SK-N-SH (cell line): Measurements from ENCODE around the gene GUCY1A2. TPM values are rescaled to one million over a fixed set of nuclear protein-coding genes. Genes with fewer than 3 reads are reported as not detected.

Experiments
- CTCF ChIA-PET: fragments of 300-600, 350-600 bp; formaldehyde crosslinking; extraction: SDS; loops from one replicate; lab custom pipeline; 2021; lab: Yijun Ruan, JAX
- POLR2A ChIA-PET: fragments of 350-600 bp; sonication (Branson Sonifier 250); formaldehyde crosslinking; extraction: SDS; loops from one replicate; lab custom pipeline; 2020; ENCODE audit warnings: antibody characterized with exemption, inconsistent platforms; lab: Yijun Ruan, JAX
- DNase-seq: peaks from one replicate; pipeline ENCODE4 v3.0.0; 2012
- H2AFZ ChIP-seq: fragments of 200-600 bp; sonication (generic); 2 replicates; pipeline ENCODE4 v1.8.1; 2016; ENCODE audit warnings: antibody characterized with exemption, mild to moderate bottlenecking, low read depth
- H3F3A ChIP-seq: fragments of 200-600 bp; sonication (generic); replicated peaks from 2 replicates; pipeline ENCODE3; 2016; ENCODE audit warnings: antibody characterized with exemption, mild to moderate bottlenecking; ENCODE audit not compliant: insufficient read depth
- H3K27ac ChIP-seq, 2 experiments: fragments of 200-500 bp in 1 of 2; fragments of 200-600 bp in 1 of 2; sonication (Bioruptor generic) in 1 of 2; sonication (generic), shearing (Covaris generic) in 1 of 2; 2 replicates each; pipeline versions ENCODE4 v1.5.1 to v1.6.1; 2014 to 2016; ENCODE audit warnings: low read depth in 2 of 2, inconsistent platforms in 1 of 2, low read length in 1 of 2, mild to moderate bottlenecking in 1 of 2, mixed read lengths in 1 of 2
- H3K27me3 ChIP-seq: fragments of 200-600 bp; sonication (generic), shearing (Covaris generic); 2 replicates; pipeline ENCODE4 v1.6.1; 2016; ENCODE audit warnings: mixed run types; ENCODE audit not compliant: insufficient read depth
- H3K36me3 ChIP-seq, 2 experiments: fragments of 200-500 bp in 1 of 2; fragments of 200-600 bp in 1 of 2; sonication (Bioruptor generic) in 1 of 2; sonication (generic) in 1 of 2; replicated peaks in 1 of 2; 2 replicates each; pipeline versions ENCODE3 to v1.5.1; 2014 to 2016; ENCODE audit warnings: low read length in 1 of 2, mild to moderate bottlenecking in 1 of 2; ENCODE audit not compliant: insufficient read depth in 2 of 2, control insufficient read depth in 1 of 2
- H3K4me1 ChIP-seq, 2 experiments: fragments of 200-500 bp in 1 of 2; fragments of 200-600 bp in 1 of 2; sonication (Bioruptor generic) in 1 of 2; sonication (generic), shearing (Covaris generic) in 1 of 2; 2 replicates each; pipeline versions ENCODE4 v1.5.1 to v1.6.1; 2014 to 2016; ENCODE audit warnings: low read depth in 1 of 2, low read length in 1 of 2, mixed run types in 1 of 2; ENCODE audit not compliant: insufficient read depth in 2 of 2, control insufficient read depth in 1 of 2
- H3K4me2 ChIP-seq: fragments of 200-600 bp; sonication (generic), shearing (Covaris generic); 2 replicates; pipeline ENCODE4 v1.6.1; 2017; ENCODE audit warnings: mixed run types
- H3K4me3 ChIP-seq, 2 experiments: fragments of 200-500 bp in 1 of 2; fragments of 200-600 bp in 1 of 2; sonication (Bioruptor generic) in 1 of 2; sonication (generic), shearing (Covaris generic) in 1 of 2; 2 replicates each; pipeline versions ENCODE4 v1.5.1 to v1.8.1; 2014 to 2016; ENCODE audit warnings: low read depth in 2 of 2, inconsistent platforms in 1 of 2, low read length in 1 of 2, mild to moderate bottlenecking in 1 of 2, mixed read lengths in 1 of 2, moderate library complexity in 1 of 2
- H3K79me2 ChIP-seq: fragments of 200-600 bp; sonication (generic); 2 replicates; pipeline ENCODE4 v1.8.1; 2017; ENCODE audit warnings: mild to moderate bottlenecking; ENCODE audit not compliant: insufficient read depth
- H3K9ac ChIP-seq: fragments of 200-600 bp; sonication (generic); 2 replicates; pipeline ENCODE4 v1.6.1; 2017; ENCODE audit warnings: mixed run types
- H3K9me2 ChIP-seq: fragments of 200-600 bp; sonication (generic); 2 replicates; pipeline ENCODE4 v1.6.1; 2017; ENCODE audit warnings: mixed run types
- H3K9me3 ChIP-seq: fragments of 200-600 bp; sonication (generic); 2 replicates; pipeline ENCODE4 v1.6.1; 2017; ENCODE audit warnings: mixed run types, mild to moderate bottlenecking, moderate library complexity
- H4K20me1 ChIP-seq: fragments of 200-600 bp; sonication (generic); 2 replicates; pipeline ENCODE4 v1.6.1; 2017; ENCODE audit warnings: mild to moderate bottlenecking, mixed run types; ENCODE audit not compliant: insufficient read depth
- CTCF ChIP-seq: fragments of 200-600 bp; sonication (generic); IDR thresholded peaks from 2 replicates; pipeline ENCODE4 v1.6.1; 2017; ENCODE audit warnings: antibody characterized with exemption, mild to moderate bottlenecking, moderate library complexity
- EP300 ChIP-seq, 2 experiments: IDR thresholded peaks; 2 replicates each; pipeline versions ENCODE4 v1.4.0 to v1.6.1; 2012; ENCODE audit warnings: borderline replicate concordance in 1 of 2, low read depth in 1 of 2, low read length in 1 of 2
- EZH2phosphoT487 ChIP-seq: fragments of 200-600 bp; sonication (generic); IDR thresholded peaks from 2 replicates; pipeline ENCODE4 v1.6.1; 2017; ENCODE audit warnings: low read depth, mixed run types, mild to moderate bottlenecking, antibody characterized with exemption, moderate library complexity, borderline replicate concordance
- FOSL2 ChIP-seq: IDR thresholded peaks from 2 replicates; pipeline ENCODE4 v1.4.0; 2012; ENCODE audit warnings: low read depth, mild to moderate bottlenecking, moderate library complexity, borderline replicate concordance
- FOXJ3 ChIP-seq: sonication (generic); formaldehyde crosslinking; IDR thresholded peaks from 2 replicates; pipeline ENCODE4 v1.5.1; 2020; ENCODE audit warnings: mild to moderate bottlenecking, missing genetic modification reagents
- FOXM1 ChIP-seq: IDR thresholded peaks from 2 replicates; pipeline ENCODE4 v1.4.0; 2012; ENCODE audit warnings: low read depth, mild to moderate bottlenecking
- GABPA ChIP-seq: IDR thresholded peaks from 2 replicates; pipeline ENCODE4 v1.4.0; 2012; ENCODE audit warnings: low read depth, mild to moderate bottlenecking
- MAX ChIP-seq: IDR thresholded peaks from 2 replicates; pipeline ENCODE4 v1.4.0; 2012; ENCODE audit warnings: low read depth
- MXI1 ChIP-seq: IDR thresholded peaks from 2 replicates; pipeline ENCODE4 v1.6.1; 2012; ENCODE audit warnings: mild to moderate bottlenecking, low read depth, low read length, improper control_type of control experiment
- NRF1 ChIP-seq: IDR thresholded peaks from 2 replicates; pipeline ENCODE4 v1.6.1; 2012; ENCODE audit warnings: low read depth, mild to moderate bottlenecking, low read length
- RAD21 ChIP-seq: IDR thresholded peaks from 2 replicates; pipeline ENCODE4 v1.6.1; 2012; ENCODE audit warnings: mild to moderate bottlenecking, low read length
- RCOR1 ChIP-seq: fragments of 150-350 bp; IDR thresholded peaks from 2 replicates; pipeline ENCODE4 v1.6.1; 2017; ENCODE audit warnings: antibody characterized with exemption, low read length
- RXRA ChIP-seq: IDR thresholded peaks from 2 replicates; pipeline ENCODE4 v1.4.0; 2012; ENCODE audit warnings: low read depth, mild to moderate bottlenecking, borderline replicate concordance
- TAF1 ChIP-seq: IDR thresholded peaks from 2 replicates; pipeline ENCODE4 v1.6.1; 2012; ENCODE audit warnings: low read depth, mild to moderate bottlenecking, low read length, moderate library complexity, borderline replicate concordance
- TEAD4 ChIP-seq: IDR thresholded peaks from 2 replicates; pipeline ENCODE4 v1.4.0; 2012; ENCODE audit warnings: mild to moderate bottlenecking, borderline replicate concordance; ENCODE audit not compliant: insufficient read depth
- USF2 ChIP-seq: fragments of 150-350 bp; IDR thresholded peaks from 2 replicates; pipeline ENCODE4 v1.6.1; 2017; ENCODE audit warnings: antibody characterized with exemption, low read length, low read depth, borderline replicate concordance
- YY1 ChIP-seq: IDR thresholded peaks from 2 replicates; pipeline ENCODE4 v1.4.0; 2012; ENCODE audit warnings: low read depth, mild to moderate bottlenecking
- WGBS: methylation state at CpG from one replicate; pipeline ENCODE4 v1.1.6; 2017; ENCODE audit warnings: low lambda C conversion rate; 5-methylcytosine and 5-hydroxymethylcytosine counted together
- polyA plus RNA-seq, 3 experiments: library from polyadenylated mRNA; depleted of rRNA; stranded (reverse); fragments of >200 nt; gene quantifications; 2 replicates each; pipeline ENCODE4 v1.2.3, GENCODE V29; 2012

GUCY1A2 gene
- polyA plus RNA-seq, 1 of the 3 experiments (the other 2 are of a cell fraction): 0.26 TPM

- TF ChIP-seq TEAD4 (no peak), RXRA (no peak), RCOR1 (no peak), FOSL2 (no peak), MAX (no peak), FOXJ3 (CRISPR knock-in tag) (no peak), GABPA (no peak), EP300 (IDR thresholded peaks at IDR 0.05; ENCODE audit: borderline replicate concordance in 1 of 2, low read depth in 1 of 2, low read length in 1 of 2) (no peak), TAF1 (no peak), USF2 (no peak), CTCF (no peak), MXI1 (no peak), YY1 (no peak), RAD21 (no peak)
- TF ChIP-seq, all 33 proteins: peak for 0
- ChIA-PET POLR2A (no interaction called here), CTCF (no interaction called here)
- no peaks in the 10 kb centered on the region for H3K4me1 ChIP-seq
- no peaks in the 10 kb centered on the region for H4K20me1 ChIP-seq
- WGBS: 3% methylated on average over 1 of the region's 1 CpG
- H3K79me2 ChIP-seq: no peaks in the 10 kb centered on the region
- H3K9me2 ChIP-seq: no peaks in the 10 kb centered on the region
- H2AFZ ChIP-seq: no peak overlapping the region
- no peaks in the 10 kb centered on the region for H3K27me3 ChIP-seq
- H3K9ac ChIP-seq: no peak overlapping the region
- no peak overlapping the region for H3K27ac ChIP-seq
- no peak for DNase-seq
- H3K4me2 ChIP-seq: no peak overlapping the region
- H3F3A ChIP-seq: no peaks in the 10 kb centered on the region
- no peak overlapping the region for H3K4me3 ChIP-seq
- H3K9me3 ChIP-seq: no peaks in the 10 kb centered on the region
- no peaks in the 10 kb centered on the region for H3K36me3 ChIP-seq
These were observed 257.0 kb downstream of the GUCY1A2 start for GRCh38 chr11:106761240-106761639.

GRCh38 chr11:106748059-106748458, 270.2 kb downstream of the GUCY1A2 start:
- WGBS: 38% methylated on average over 1 of the region's 1 CpG
- H3K27ac ChIP-seq: no peak overlapping the region
- H3K9ac ChIP-seq: no peak overlapping the region
- H3K9me2 ChIP-seq: no peaks in the 10 kb centered on the region
- H3K79me2 ChIP-seq: no peaks in the 10 kb centered on the region
- H4K20me1 ChIP-seq: no peaks in the 10 kb centered on the region
- no peaks in the 10 kb centered on the region for H3K9me3 ChIP-seq
- H3K4me2 ChIP-seq: no peak overlapping the region
- DNase-seq: no peak
- H3K4me1 ChIP-seq: no peaks in the 10 kb centered on the region
- H3K36me3 ChIP-seq: no peaks in the 10 kb centered on the region
- TF ChIP-seq NRF1 (no peak), TAF1 (no peak), FOXJ3 (CRISPR knock-in tag) (no peak), EZH2phosphoT487 (no peak), FOXM1 (no peak)
- no peak overlapping the region for H2AFZ ChIP-seq
- ChIA-PET POLR2A (no interaction called here), CTCF (interaction anchor here (0.5 kb wide), 1 partner anchor 15 kb away, joined by 3 read pairs; no protein-coding TSS in a partner anchor)
- H3F3A ChIP-seq: no peaks in the 10 kb centered on the region
- H3K4me3 ChIP-seq: no peak overlapping the region
- H3K27me3 ChIP-seq: no peaks in the 10 kb centered on the region
